GM12878 (cell line): ENCODE data around the gene AGAP3. TPM values are rescaled to one million over a fixed set of nuclear protein-coding genes. Genes with fewer than 3 reads are reported as not detected.

Experiments used
- ATAC-seq: fragments of 200-7000 bp; cut with Tn5 transposase; 3 replicates; pipeline ENCODE4 v1.9.1; 2020; ENCODE audit warnings: mild to moderate bottlenecking, moderate library complexity
- BruUV-seq: library from RNA; stranded (reverse); fragments of 400-500 nt; replicated peaks from 2 replicates; lab custom pipeline; 2021; lab: Mats Ljungman, UMichigan
- CTCF ChIA-PET: fragments of 300-600 bp; sonication (Branson Sonifier 250); formaldehyde crosslinking; extraction: SDS; loops from one replicate; lab custom pipeline; 2021; ENCODE audit warnings: inconsistent platforms; lab: Yijun Ruan, JAX
- POLR2A ChIA-PET: fragments of 350-600 bp; formaldehyde crosslinking; extraction: SDS; loops from one replicate; lab custom pipeline; 2021; ENCODE audit warnings: inconsistent platforms; lab: Charles Lee
- RAD21 ChIA-PET: fragments of 300-600 bp; sonication (Branson Sonifier 250); formaldehyde crosslinking; loops from one replicate; lab custom pipeline; 2023; ENCODE audit warnings: antibody characterized with exemption; ENCODE audit not compliant: unreplicated experiment; lab: Charles Lee
- SMC1A ChIA-PET: fragments of 300-600 bp; sonication (Branson Sonifier 250); formaldehyde crosslinking; loops from one replicate; lab custom pipeline; 2023; ENCODE audit not compliant: unreplicated experiment, uncharacterized antibody; lab: Charles Lee
- DNase-seq: peaks from one replicate; pipeline ENCODE4 v3.0.0-alpha.2; 2011; ENCODE audit warnings: low read depth, low spot score
- FAIRE-seq: peaks from 3 replicates; lab custom pipeline; 2011; peaks lifted over from hg19 to GRCh38; lab: Jason Lieb, UNC
- H2AFZ ChIP-seq: 2 replicates; pipeline ENCODE4 v1.6.0; 2011; ENCODE audit warnings: low read depth, low read length, control low read depth; ENCODE audit not compliant: control insufficient read depth
- H3K27ac ChIP-seq: 2 replicates; pipeline ENCODE4 v1.5.1; 2011; ENCODE audit warnings: control low read depth; ENCODE audit not compliant: control insufficient read depth, insufficient read depth
- H3K27me3 ChIP-seq, 2 experiments: replicated peaks in 1 of 2; 2 replicates each; pipeline versions ENCODE4 v1.6.0 to v1.6.1; 2011; ENCODE audit warnings: low read length in 1 of 2; ENCODE audit not compliant: control insufficient read depth in 2 of 2, insufficient read depth in 2 of 2
- H3K36me3 ChIP-seq, 2 experiments: 2 replicates each; pipeline ENCODE4 v1.5.1; 2011; ENCODE audit warnings: low read length in 1 of 2; ENCODE audit not compliant: control insufficient read depth in 2 of 2, insufficient read depth in 2 of 2
- H3K4me1 ChIP-seq: 2 replicates; pipeline ENCODE4 v1.6.1; 2011; ENCODE audit warnings: mild to moderate bottlenecking, low read length, moderate library complexity, mixed read lengths; ENCODE audit not compliant: control insufficient read depth, insufficient read depth
- H3K4me2 ChIP-seq: 2 replicates; pipeline ENCODE4 v1.6.0; 2011; ENCODE audit warnings: control low read depth; ENCODE audit not compliant: control insufficient read depth, insufficient read depth
- H3K4me3 ChIP-seq: fragments of 200-600 bp; sonication (generic); 2 replicates; pipeline ENCODE4 v1.5.1; 2016
- H3K79me2 ChIP-seq: 2 replicates; pipeline ENCODE4 v1.6.0; 2011; ENCODE audit warnings: low read length; ENCODE audit not compliant: control insufficient read depth, insufficient read depth
- H3K9ac ChIP-seq: 2 replicates; pipeline ENCODE4 v1.8.0; 2011; ENCODE audit warnings: low read length, control low read depth, mixed read lengths; ENCODE audit not compliant: control insufficient read depth, insufficient read depth
- H3K9me3 ChIP-seq: replicated peaks from 3 replicates; pipeline ENCODE4 v1.5.1; 2011; ENCODE audit warnings: mild to moderate bottlenecking, low read length; ENCODE audit not compliant: control insufficient read depth, insufficient read depth
- H4K20me1 ChIP-seq: 2 replicates; pipeline ENCODE4 v1.6.0; 2011; ENCODE audit not compliant: control insufficient read depth, insufficient read depth
- CEBPZ ChIP-seq: fragments of 150-350 bp; IDR thresholded peaks from 2 replicates; pipeline ENCODE4 v1.6.1; 2016; ENCODE audit warnings: low read depth, low read length
- FOXM1 ChIP-seq: IDR thresholded peaks from 2 replicates; pipeline ENCODE4 v1.6.1; 2012; ENCODE audit warnings: low read depth, mild to moderate bottlenecking, inconsistent platforms, low read length, moderate library complexity
- IKZF1 ChIP-seq: fragments of 450-650 bp; conservative IDR thresholded peaks from 2 replicates; pipeline ENCODE4 v1.6.1; 2017; ENCODE audit warnings: antibody characterized with exemption, mild to moderate bottlenecking
- MLLT1 ChIP-seq: fragments of 450-650 bp; IDR thresholded peaks from 2 replicates; pipeline ENCODE4 v1.6.1; 2016; ENCODE audit warnings: mild to moderate bottlenecking
- NKRF ChIP-seq: fragments of 450-650 bp; conservative IDR thresholded peaks from 2 replicates; pipeline ENCODE4 v1.6.1; 2017; ENCODE audit warnings: mild to moderate bottlenecking, moderate library complexity
- NR2F1 ChIP-seq: fragments of 450-650 bp; conservative IDR thresholded peaks from 2 replicates; pipeline ENCODE4 v1.6.1; 2017; ENCODE audit warnings: mild to moderate bottlenecking
- RB1 ChIP-seq: fragments of 450-650 bp; formaldehyde crosslinking; IDR thresholded peaks from 2 replicates; pipeline ENCODE4 v1.6.1; 2017; ENCODE audit warnings: mild to moderate bottlenecking, borderline replicate concordance
- RCOR1 ChIP-seq: conservative IDR thresholded peaks from 2 replicates; pipeline ENCODE4 v1.6.1; 2012; ENCODE audit warnings: low read depth, low read length, improper control_type of control experiment
- SKIL ChIP-seq: fragments of 450-650 bp; IDR thresholded peaks from 2 replicates; pipeline ENCODE4 v1.6.1; 2017; ENCODE audit warnings: mild to moderate bottlenecking, low read depth, inconsistent platforms; ENCODE audit not compliant: poor library complexity, severe bottlenecking
- SP1 ChIP-seq: IDR thresholded peaks from one replicate; pipeline ENCODE4 v1.6.1; 2011; ENCODE audit warnings: low read depth, low read length
- ZNF207 ChIP-seq: fragments of 450-650 bp; IDR thresholded peaks from 2 replicates; pipeline ENCODE4 v1.6.1; 2014; ENCODE audit warnings: antibody characterized with exemption, mild to moderate bottlenecking, borderline replicate concordance
- WGBS: methylation state at CpG from one replicate; pipeline ENCODE4 v1.1.6; 2016; ENCODE audit warnings: low lambda C conversion rate; ENCODE audit not compliant: insufficient replicate concordance, insufficient coverage; ENCODE audit errors: missing lambda C conversion rate; 5-methylcytosine and 5-hydroxymethylcytosine counted together
- in situ Hi-C: fragments of 300-500 bp; cut with MboI; formaldehyde crosslinking; loops from 9 replicates; pipeline ENCODE4 v1.14.3; 2018; ENCODE audit warnings: mixed read lengths
- intact Hi-C: fragments of 100-400 bp; cut with micrococcal nuclease; formaldehyde crosslinking; loops from one replicate; pipeline ENCODE4 v1.14.2; 2022; ENCODE audit not compliant: unreplicated experiment
- polyA plus RNA-seq, 11 experiments: library from polyadenylated mRNA; depleted of rRNA in 4 of 11; unstranded in 6 of 11; stranded (reverse) in 5 of 11; fragments of >200 nt; fragmentation: Nextera tagmentation in 4 of 11; fragmentation: Illumina TruSeq in 1 of 11; extraction: Ambion mirVana in 4 of 11; extraction: Trizol in 1 of 11; gene quantifications; 1 replicate in 1 of 11; 2 replicates in 10 of 11; pipeline versions ENCODE4 v1.2.1 to v1.2.3, GENCODE V29; 2011 to 2016; ENCODE audit warnings: inconsistent platforms in 2 of 11, missing spikeins in 2 of 11, low read depth in 1 of 11
- total RNA-seq, 4 experiments: library from RNA; depleted of rRNA in 3 of 4; stranded (reverse); fragments of >200 nt in 3 of 4; fragmentation: Illumina TruSeq in 1 of 4; extraction: Trizol in 1 of 4; gene quantifications; 2 replicates each; pipeline versions ENCODE4 v1.2.1 to v1.2.3, GENCODE V29; 2013 to 2021

The AGAP3 gene
- total and polyA plus RNA-seq, 10 of the 15 experiments (the other 5 are each of a cell fraction or from before 2014, with no cell fraction given) = 1.8 to 68.1 (median 15.7) TPM

- ChIA-PET SMC1A (no interaction called here), RAD21 (no interaction called here)
- DNase-seq (no peak), ATAC-seq (no peak)
- peak overlapping the region; percentile 100 for H3K4me2 ChIP-seq
- TF ChIP-seq SP1 (no peak), RCOR1 (no peak), RB1 (no peak), MLLT1 (no peak), ZNF207 (no peak), CEBPZ (no peak), NR2F1 (no peak), IKZF1 (no peak), FOXM1 (no peak), NKRF (no peak), SKIL (no peak)
- TF ChIP-seq, all 136 proteins: peak for 0
- in situ Hi-C loops (no loop called here), intact Hi-C loops (no loop called here)
- H3K4me1 ChIP-seq = peaks cover 23% of the 10 kb centered on the region
- peaks cover 0 to 15% of the 10 kb centered on the region in 2 experiments; a peak in 3 of 4 replicates for H3K36me3 ChIP-seq
- no peaks in the 10 kb centered on the region for H3K9me3 ChIP-seq
- BruUV-seq = no TSS peak
- CTCF ChIA-PET = no interaction called here
- peaks cover 39% of the 10 kb centered on the region for H3K79me2 ChIP-seq
- H2AFZ ChIP-seq = no peak overlapping the region
- 92% methylated on average over 21 of the region's 27 CpGs for WGBS
- H3K27ac ChIP-seq = peak overlapping the region; percentile 90; the same call in 1 of the 2 replicates
- no peaks in the 10 kb centered on the region; the same call in 1 of the 2 replicates for H4K20me1 ChIP-seq
- peak overlapping the region; percentile 96 for H3K9ac ChIP-seq
- H3K4me3 ChIP-seq = peak overlapping the region; percentile 83
- POLR2A ChIA-PET = no interaction called here
- no peak for FAIRE-seq
- H3K27me3 ChIP-seq = no peaks in the 10 kb centered on the region
Observed at GRCh38 chr7:151079199-151079910, 6.9 kb upstream of the AGAP3 start.
